Stimulated activated effector memory CD8-positive, alpha-beta T cell treated with anti-CD3 and anti-CD28 coated beads, Interleukin-12 subunit alpha, Interleukin-12 subunit beta, amount 100 ng/mL, for 72 hours (primary cell): Measurements from ENCODE around the gene TBC1D16.

Source experiments
- ATAC-seq: fragments of 150-1000 bp; cut with Tn5 transposase; 2 replicates; pipeline ENCODE4 v1.10.0; 2021
- DNase-seq, 2 donors: peaks; one replicate each; pipeline ENCODE4 v3.0.0; 2021 to 2022; ENCODE audit warnings: low spot score in 2 of 2
- H3K27ac Mint-ChIP-seq: one replicate; pipeline ENCODE4 v1.8.0; 2022; ENCODE audit warnings: mild to moderate bottlenecking, mixed read lengths
- H3K36me3 Mint-ChIP-seq: one replicate; pipeline ENCODE4 v1.8.0; 2022; ENCODE audit warnings: mild to moderate bottlenecking, mixed read lengths
- H3K4me1 Mint-ChIP-seq: one replicate; pipeline ENCODE4 v1.8.0; 2022; ENCODE audit warnings: mixed read lengths
- H3K4me3 Mint-ChIP-seq: one replicate; pipeline ENCODE4 v1.8.0; 2022; ENCODE audit warnings: mild to moderate bottlenecking, mixed read lengths
- H3K9me3 Mint-ChIP-seq: one replicate; pipeline ENCODE4 v1.8.0; 2022; ENCODE audit warnings: mixed read lengths

Gene TBC1D16

GRCh38 chr17:79943347-79944241 lies 92.1 kb downstream of the TBC1D16 start:
- no peak for DNase-seq

DNA sequence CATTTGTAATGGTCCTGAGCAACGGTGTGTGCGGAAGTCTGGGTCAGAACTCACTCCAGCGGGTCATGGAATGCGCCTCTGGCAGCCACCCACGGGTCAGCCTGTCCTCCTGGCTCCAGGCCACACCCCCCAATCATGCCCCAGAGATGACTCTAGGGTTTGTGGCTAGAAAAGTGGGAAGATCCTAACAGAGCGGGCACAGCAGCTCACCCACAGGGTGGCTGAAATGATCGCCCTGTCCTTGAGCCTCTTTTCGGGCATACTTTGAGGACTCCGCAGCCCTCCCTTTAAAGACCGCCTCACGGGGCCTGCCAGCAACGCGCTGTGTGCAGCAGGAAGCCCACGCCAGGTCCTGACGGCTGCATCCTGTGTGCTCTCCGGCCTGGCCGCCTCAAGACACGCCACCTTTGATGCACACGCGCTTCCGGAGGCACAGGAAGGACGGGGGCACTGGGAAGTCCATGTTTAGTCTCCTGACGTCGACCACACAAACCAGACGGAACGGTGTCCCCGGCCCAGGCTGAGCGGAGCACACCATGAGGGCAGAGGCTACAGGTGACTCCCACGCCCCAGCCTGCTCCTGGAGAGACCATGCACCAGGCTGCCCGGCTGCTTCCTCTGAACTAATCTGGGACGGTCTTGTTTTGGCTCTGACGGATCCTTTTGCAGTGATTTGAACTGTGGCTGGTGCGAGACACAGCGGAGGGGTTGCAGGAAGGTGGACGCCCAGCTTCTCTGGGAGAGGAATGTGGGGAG lies 92.9 kb downstream of the TBC1D16 start:
- Mint-ChIP-seq H3K4me3 (peak overlapping the region; percentile 34), H3K27ac (peak overlapping the region; percentile 86), H3K36me3 (no peaks in the 10 kb centered on the region), H3K4me1 (peaks cover 9% of the 10 kb centered on the region), H3K9me3 (no peaks in the 10 kb centered on the region)
- DNase-seq = no peak
- peak; percentile 59 for ATAC-seq

More at GRCh38 chr17:79943347-79944241, 92.1 kb downstream of the TBC1D16 start:
- H3K36me3 Mint-ChIP-seq = no peaks in the 10 kb centered on the region
- no peak for ATAC-seq
- H3K27ac Mint-ChIP-seq = peak overlapping the region; percentile 86
- no peaks in the 10 kb centered on the region for H3K9me3 Mint-ChIP-seq
- peaks cover 8% of the 10 kb centered on the region for H3K4me1 Mint-ChIP-seq
- H3K4me3 Mint-ChIP-seq = peak overlapping the region; percentile 34

GRCh38 chr17:79942011-79942405 lies 93.7 kb downstream of the TBC1D16 start:
- Mint-ChIP-seq H3K27ac (no peak overlapping the region), H3K9me3 (no peaks in the 10 kb centered on the region), H3K4me1 (peaks cover 17% of the 10 kb centered on the region), H3K36me3 (no peaks in the 10 kb centered on the region), H3K4me3 (no peak overlapping the region)
- ATAC-seq (no peak), DNase-seq (no peak)

DNA sequence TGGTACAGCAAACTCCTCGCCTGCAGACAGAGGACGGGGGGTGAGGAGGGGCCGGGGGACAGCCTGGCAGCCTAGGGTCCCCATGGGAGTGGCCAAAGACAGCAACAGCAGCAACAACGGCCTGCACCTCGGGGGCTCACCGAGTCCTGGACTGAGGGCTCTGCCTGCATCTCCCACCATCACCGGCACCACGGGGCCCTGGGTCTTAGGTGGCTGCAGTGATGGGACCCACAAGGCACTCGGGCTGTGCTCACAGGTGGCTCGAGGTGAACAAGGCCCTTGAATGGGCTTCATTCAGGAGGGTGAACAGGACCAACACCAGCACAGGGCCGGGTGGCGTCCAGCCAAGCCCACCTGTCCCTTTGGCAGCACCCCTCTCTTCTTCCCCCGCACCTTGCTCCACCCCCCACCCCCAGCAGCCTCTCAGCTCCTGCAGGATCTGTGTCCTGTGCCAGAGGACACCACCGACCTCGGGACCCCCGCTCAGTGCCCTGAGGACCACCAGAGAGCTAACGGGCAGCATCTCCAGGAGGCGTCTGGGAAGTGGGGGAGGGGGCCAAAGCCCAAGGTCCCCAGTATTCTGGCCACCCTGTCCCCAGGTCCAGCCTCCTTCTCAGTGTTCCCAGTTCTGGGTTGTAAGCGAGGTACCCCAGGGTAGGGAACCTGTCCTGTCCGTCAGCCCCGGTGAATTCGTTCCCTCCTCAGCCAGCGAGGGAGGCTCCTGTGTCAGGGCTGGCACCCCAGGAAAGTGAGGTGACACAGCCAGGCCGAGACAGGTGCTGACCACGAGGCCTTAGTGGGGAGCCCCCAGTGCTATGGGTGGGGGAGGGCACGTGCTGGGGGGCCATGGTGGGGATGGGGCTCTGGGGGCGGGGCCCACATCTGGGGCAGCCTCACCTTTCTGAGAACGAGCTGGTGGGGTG lies 94.3 kb downstream of the TBC1D16 start:
- DNase-seq (no peak), ATAC-seq (no peak)
- Mint-ChIP-seq H3K9me3 (no peaks in the 10 kb centered on the region), H3K27ac (no peak overlapping the region), H3K4me1 (peaks cover 19% of the 10 kb centered on the region), H3K36me3 (no peaks in the 10 kb centered on the region), H3K4me3 (no peak overlapping the region)

GRCh38 chr17:79940459-79941087 lies 95.1 kb downstream of the TBC1D16 start:
- Mint-ChIP-seq H3K4me3 (no peak overlapping the region), H3K4me1 (peaks cover 24% of the 10 kb centered on the region), H3K36me3 (no peaks in the 10 kb centered on the region), H3K27ac (no peak overlapping the region), H3K9me3 (no peaks in the 10 kb centered on the region)
- no peak for DNase-seq
- no peak for ATAC-seq

DNA sequence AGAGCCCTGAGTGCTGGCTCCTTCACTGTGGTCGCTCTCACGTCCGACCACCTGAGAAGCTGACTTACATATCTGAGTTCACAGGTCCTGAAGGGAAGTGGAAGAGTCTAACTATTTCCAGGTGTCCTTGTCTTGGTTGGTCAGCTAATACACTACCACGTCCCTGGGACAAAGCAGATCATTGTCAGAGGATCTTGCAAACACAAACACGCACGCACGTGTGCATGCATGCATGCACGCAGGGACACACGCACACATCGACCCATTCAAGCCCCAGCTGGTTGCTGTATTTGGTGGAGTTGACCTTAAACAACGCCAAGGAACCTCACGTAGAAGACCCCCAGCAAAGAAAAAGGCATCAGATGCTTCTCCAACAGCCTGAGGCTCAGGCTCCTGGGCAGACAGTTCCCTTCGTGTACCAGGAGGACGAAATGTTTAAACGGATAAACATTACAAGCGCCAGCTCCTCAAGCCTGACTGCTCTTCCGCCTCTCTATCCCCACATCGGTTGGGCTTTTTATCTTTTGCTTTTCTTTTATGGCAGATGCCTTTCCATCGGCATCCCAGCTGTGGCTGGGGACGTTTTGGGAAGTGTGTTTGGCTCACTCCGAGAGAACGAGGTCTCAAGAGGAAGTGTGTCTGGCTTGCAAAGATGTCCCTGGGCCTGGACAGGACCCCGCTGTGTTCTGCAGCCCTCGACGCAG lies 95.8 kb downstream of the TBC1D16 start:
- H3K4me3 Mint-ChIP-seq = no peak overlapping the region
- H3K4me1 Mint-ChIP-seq = peaks cover 29% of the 10 kb centered on the region
- no peak overlapping the region for H3K27ac Mint-ChIP-seq
- H3K9me3 Mint-ChIP-seq = no peaks in the 10 kb centered on the region
- ATAC-seq (no peak), DNase-seq (no peak)
- H3K36me3 Mint-ChIP-seq = no peaks in the 10 kb centered on the region

- Mint-ChIP-seq H3K4me3 (no peak overlapping the region), H3K36me3 (no peaks in the 10 kb centered on the region), H3K9me3 (no peaks in the 10 kb centered on the region), H3K27ac (no peak overlapping the region), H3K4me1 (peaks cover 35% of the 10 kb centered on the region)
- DNase-seq (no peak), ATAC-seq (no peak)
Measured at GRCh38 chr17:79939094-79939435, 96.6 kb downstream of the TBC1D16 start.

DNA sequence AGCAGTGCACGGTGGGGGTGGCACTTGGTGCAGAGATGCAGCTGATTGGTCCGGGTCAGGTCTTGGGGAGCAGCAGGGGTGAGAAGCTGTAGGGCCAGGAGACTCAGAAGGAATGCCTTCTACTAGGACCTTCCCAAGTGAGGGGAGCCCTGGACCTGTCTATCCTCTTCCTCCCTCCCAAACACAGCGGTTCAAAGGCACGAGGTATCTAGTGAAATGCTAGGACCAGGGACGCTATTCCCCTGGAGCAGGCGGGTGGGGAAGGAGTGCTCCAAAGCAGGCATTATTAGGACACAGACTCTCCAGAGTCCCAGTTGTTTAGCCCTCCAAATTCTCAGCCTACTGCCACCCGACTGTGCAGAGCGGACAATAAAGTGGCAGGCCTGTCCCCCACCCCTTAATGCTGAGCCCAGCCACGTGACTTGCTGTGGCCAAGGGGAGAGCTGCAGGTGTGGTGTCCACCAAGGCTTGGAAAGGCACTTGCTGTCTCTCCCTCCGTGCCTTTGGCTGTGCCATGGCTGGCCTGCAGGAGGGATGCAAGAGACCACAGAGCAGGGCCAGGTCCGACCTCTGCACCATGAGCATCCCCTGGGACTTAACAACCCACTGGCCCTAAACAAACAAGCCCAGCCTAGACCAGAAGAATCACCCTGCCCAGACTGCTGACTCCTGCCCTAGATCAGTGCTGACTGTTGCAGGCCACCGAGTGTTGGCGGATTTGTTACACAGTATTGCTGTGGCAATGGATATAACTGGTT lies 97.2 kb downstream of the TBC1D16 start:
- Mint-ChIP-seq H3K36me3 (no peaks in the 10 kb centered on the region), H3K9me3 (no peaks in the 10 kb centered on the region), H3K4me3 (no peak overlapping the region), H3K4me1 (peaks cover 41% of the 10 kb centered on the region), H3K27ac (no peak overlapping the region)
- DNase-seq (no peak), ATAC-seq (no peak)

GRCh38 chr17:79937391-79938335 lies 98.0 kb downstream of the TBC1D16 start:
- Mint-ChIP-seq H3K27ac (peak overlapping the region; percentile 81), H3K4me1 (peaks cover 42% of the 10 kb centered on the region), H3K36me3 (no peaks in the 10 kb centered on the region), H3K4me3 (peak overlapping the region; percentile 42), H3K9me3 (no peaks in the 10 kb centered on the region)
- DNase-seq (no peak), ATAC-seq (no peak)

DNA sequence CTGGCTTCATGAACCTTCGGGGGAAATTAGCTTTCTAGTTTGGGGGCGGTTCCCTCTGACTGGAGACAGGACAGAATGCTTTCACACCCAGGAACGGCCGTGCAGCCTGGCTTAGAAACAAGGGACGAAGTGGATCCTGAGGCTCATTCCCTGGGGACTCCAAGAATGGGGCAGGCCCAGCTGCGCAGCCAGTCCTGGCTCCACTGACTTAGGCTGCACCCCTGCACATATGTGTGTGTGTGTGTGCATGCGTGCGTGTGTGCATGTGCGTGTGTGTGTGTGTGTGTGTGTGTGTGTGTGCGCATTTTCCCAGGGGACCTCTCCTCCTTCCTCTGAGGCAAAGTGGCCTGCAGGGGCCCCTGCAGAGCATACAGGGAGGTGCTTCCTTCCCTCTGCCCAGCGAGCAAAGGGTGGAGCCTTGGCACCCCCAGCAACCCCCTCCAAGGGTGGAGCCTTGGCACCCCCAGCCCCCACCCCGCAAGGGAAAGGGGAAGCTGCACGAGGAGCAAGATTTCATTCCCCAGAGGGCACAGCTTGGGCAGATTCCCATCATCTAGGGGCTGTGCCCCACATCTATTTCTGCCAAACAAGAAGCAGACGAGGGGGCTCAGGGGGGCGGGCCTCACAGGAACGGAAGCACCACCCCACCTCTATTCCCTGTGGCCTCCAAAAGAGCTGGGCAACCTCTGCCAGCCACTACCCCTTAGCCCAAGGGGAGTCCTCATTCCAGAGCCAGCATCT lies 98.9 kb downstream of the TBC1D16 start:
- H3K9me3 Mint-ChIP-seq = no peaks in the 10 kb centered on the region
- peaks cover 41% of the 10 kb centered on the region for H3K4me1 Mint-ChIP-seq
- peak overlapping the region; percentile 42 for H3K4me3 Mint-ChIP-seq
- no peak for DNase-seq
- no peak for ATAC-seq
- H3K27ac Mint-ChIP-seq = peak overlapping the region; percentile 81
- H3K36me3 Mint-ChIP-seq = no peaks in the 10 kb centered on the region

DNA sequence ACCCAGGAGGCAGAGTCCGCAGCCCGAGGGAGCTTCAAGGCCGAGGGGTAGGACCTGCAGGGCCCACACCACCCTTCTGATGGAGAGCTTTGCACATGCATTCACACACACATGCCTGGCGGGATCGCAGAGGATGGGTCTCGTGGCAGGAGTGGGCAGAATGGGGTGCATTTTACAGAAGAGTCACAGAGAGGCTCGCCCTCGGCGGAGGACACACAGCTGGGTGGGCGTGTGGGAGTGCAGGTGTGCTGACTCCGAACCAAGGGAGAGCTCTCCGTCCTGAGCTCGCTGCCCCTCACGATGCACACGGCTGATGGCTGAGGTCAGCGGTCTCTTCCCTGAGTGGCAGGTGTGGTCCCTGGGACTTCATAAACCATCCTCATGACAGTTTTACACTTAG lies 99.6 kb downstream of the TBC1D16 start:
- peaks cover 41% of the 10 kb centered on the region for H3K4me1 Mint-ChIP-seq
- no peak for ATAC-seq
- H3K27ac Mint-ChIP-seq = peak overlapping the region; percentile 61
- no peak overlapping the region for H3K4me3 Mint-ChIP-seq
- DNase-seq = no peak
- H3K9me3 Mint-ChIP-seq = no peaks in the 10 kb centered on the region
- no peaks in the 10 kb centered on the region for H3K36me3 Mint-ChIP-seq

DNA sequence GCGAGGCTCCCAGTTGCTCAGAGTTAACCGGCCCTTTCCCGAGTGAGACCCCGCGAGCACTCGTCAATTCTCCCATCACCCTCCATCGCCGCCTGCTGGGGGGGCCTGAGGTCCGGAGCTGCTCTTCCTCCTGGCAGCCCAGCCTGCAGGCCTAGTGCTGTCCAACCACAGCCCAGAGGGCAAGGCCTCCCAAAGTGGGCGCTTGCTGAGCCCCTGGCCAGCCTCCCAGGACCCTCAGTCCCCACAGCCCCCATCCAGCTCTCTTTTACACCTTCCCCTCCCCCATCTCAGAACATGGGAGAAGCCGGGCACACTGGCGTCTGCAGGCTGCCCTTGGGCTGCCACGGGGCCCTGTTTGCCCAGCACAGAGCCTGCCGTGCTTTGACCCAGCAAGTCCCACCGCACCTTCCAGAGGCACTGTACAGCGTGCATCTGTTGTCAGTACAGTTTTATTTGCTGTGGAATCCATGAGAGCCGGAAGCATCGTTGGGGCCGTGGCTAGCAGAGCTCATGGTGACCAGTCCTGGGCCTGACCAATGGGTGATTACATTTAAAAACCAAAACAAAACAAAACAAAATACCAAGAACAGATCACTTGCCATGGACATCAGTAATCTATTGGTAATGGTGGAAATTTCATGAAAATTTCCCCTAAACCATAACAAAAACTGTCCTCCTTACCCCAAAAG lies 100.3 kb downstream of the TBC1D16 start:
- DNase-seq (no peak), ATAC-seq (no peak)
- Mint-ChIP-seq H3K36me3 (no peaks in the 10 kb centered on the region), H3K4me1 (peaks cover 41% of the 10 kb centered on the region), H3K9me3 (no peaks in the 10 kb centered on the region), H3K27ac (peak overlapping the region; percentile 61), H3K4me3 (no peak overlapping the region)
